ENCODE measurements around the gene NPEPL1. TPM values are rescaled to one million over a fixed set of nuclear protein-coding genes. Genes with fewer than 3 reads are reported as not detected.

The NPEPL1 gene
- total and polyA plus RNA-seq, 2 experiments from 2014 or later = 37.5 to 49.8 TPM

DNA sequence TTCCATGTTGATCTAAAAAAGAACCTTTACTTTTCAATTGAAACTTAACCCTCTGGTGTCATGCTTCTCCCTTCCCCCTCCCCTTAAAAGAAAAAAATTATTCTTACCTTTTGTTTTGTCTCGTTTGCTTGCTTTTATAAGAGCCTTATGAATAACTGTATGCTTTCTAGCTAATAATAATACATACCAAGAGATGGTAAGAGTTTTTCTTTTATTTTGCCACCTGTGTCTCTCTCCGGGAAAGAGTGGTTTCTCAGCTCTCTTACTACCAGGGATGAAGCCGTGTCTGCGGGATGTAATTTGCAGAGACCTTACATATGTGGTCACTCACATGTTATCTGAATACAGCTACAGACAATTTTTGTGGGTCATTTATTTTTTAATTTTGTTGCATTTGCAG, 33.8 kb upstream of the NPEPL1 start:
- Histone ChIP-seq H2AFZ (no peak overlapping the region), H3K27ac (no peak overlapping the region), H4K20me1 (ENCODE audit: insufficient read depth) (no peaks in the 10 kb centered on the region; the same call in 1 of the 2 replicates), H3K27me3 (replicated peaks; ENCODE audit: insufficient read depth) (no peaks in the 10 kb centered on the region), H3K4me1 (ENCODE audit: insufficient read depth) (peaks cover 50% of the 10 kb centered on the region), H3K4me2 (ENCODE audit: unreplicated experiment) (peak overlapping the region; percentile 97), H3K36me3 (ENCODE audit: low read depth) (peaks cover 12% of the 10 kb centered on the region), H3F3A (ENCODE audit: insufficient read depth) (no peaks in the 10 kb centered on the region), H3K9me2 (ENCODE audit: insufficient read depth) (no peaks in the 10 kb centered on the region), H3K9ac (no peak overlapping the region), H3K4me3 (no peak overlapping the region), H3K9me3 (ENCODE audit: low read depth) (no peaks in the 10 kb centered on the region), H3K79me2 (ENCODE audit: insufficient read depth) (peaks cover 100% of the 10 kb centered on the region)
- 80 to 87% methylated on average over 4 of the region's 4 CpGs for WGBS, 2 experiments (ENCODE audit: low coverage in 1 of 2, low lambda C conversion rate in 2 of 2, missing lambda C conversion rate in 2 of 2)
- in situ Hi-C loops (cut with MboI) = loop anchor here (10.0 kb wide), 1 partner anchor 414 kb away; no protein-coding TSS in a partner anchor
- TF ChIP-seq EZH2 (IDR thresholded peaks at IDR 0.05; ENCODE audit: insufficient read depth, poor library complexity, severe bottlenecking) = no peak
- no peak for TF ChIP-seq EZH2phosphoT487 (IDR thresholded peaks at IDR 0.05; ENCODE audit: insufficient read depth, low read depth)
- no peak for DNase-seq

DNA sequence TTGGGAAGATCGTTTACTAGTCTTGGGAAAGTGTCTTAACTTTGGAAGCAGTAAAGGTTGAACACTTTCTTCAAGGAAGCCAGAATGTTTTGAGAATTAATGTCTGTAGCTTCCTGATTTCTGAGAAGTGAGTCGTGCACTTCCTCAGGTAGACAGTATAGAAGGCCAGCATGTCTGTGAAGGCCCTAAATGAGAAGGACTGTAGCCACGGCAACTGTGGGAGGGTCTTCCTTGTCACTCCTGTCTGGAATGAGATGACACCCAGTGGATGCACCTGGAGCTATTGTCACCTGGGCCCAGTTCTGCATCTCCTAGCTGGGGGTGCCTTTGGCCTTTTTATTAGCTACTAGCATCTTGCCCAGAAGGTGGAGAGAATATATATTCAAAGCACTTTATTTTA, 32.8 kb upstream of the NPEPL1 start:
- H3K79me2 ChIP-seq (ENCODE audit: insufficient read depth) = peaks cover 100% of the 10 kb centered on the region
- TF ChIP-seq EZH2 (IDR thresholded peaks at IDR 0.05; ENCODE audit: insufficient read depth, poor library complexity, severe bottlenecking) (no peak), EZH2phosphoT487 (IDR thresholded peaks at IDR 0.05; ENCODE audit: insufficient read depth, low read depth) (no peak)
- H3K4me2 ChIP-seq (ENCODE audit: unreplicated experiment) = no peak overlapping the region
- no peak overlapping the region for H2AFZ ChIP-seq
- 59 to 66% methylated on average over 3 of the region's 3 CpGs for WGBS, 2 experiments (ENCODE audit: low coverage in 1 of 2, low lambda C conversion rate in 2 of 2, missing lambda C conversion rate in 2 of 2)
- H3F3A ChIP-seq (ENCODE audit: insufficient read depth) = no peaks in the 10 kb centered on the region
- DNase-seq = no peak
- no peak overlapping the region for H3K4me3 ChIP-seq
- no peaks in the 10 kb centered on the region for H3K27me3 ChIP-seq (replicated peaks; ENCODE audit: insufficient read depth)
- no peaks in the 10 kb centered on the region for H3K9me2 ChIP-seq (ENCODE audit: insufficient read depth)
- H3K27ac ChIP-seq = no peak overlapping the region
- H3K9me3 ChIP-seq (ENCODE audit: low read depth) = no peaks in the 10 kb centered on the region
- no peaks in the 10 kb centered on the region; the same call in 1 of the 2 replicates for H4K20me1 ChIP-seq (ENCODE audit: insufficient read depth)
- peaks cover 39% of the 10 kb centered on the region for H3K4me1 ChIP-seq (ENCODE audit: insufficient read depth)
- no peak overlapping the region for H3K9ac ChIP-seq
- in situ Hi-C loops (cut with MboI) = loop anchor here (10.0 kb wide), 1 partner anchor 415 kb away; no protein-coding TSS in a partner anchor
- H3K36me3 ChIP-seq (ENCODE audit: low read depth) = peaks cover 23% of the 10 kb centered on the region

DNA sequence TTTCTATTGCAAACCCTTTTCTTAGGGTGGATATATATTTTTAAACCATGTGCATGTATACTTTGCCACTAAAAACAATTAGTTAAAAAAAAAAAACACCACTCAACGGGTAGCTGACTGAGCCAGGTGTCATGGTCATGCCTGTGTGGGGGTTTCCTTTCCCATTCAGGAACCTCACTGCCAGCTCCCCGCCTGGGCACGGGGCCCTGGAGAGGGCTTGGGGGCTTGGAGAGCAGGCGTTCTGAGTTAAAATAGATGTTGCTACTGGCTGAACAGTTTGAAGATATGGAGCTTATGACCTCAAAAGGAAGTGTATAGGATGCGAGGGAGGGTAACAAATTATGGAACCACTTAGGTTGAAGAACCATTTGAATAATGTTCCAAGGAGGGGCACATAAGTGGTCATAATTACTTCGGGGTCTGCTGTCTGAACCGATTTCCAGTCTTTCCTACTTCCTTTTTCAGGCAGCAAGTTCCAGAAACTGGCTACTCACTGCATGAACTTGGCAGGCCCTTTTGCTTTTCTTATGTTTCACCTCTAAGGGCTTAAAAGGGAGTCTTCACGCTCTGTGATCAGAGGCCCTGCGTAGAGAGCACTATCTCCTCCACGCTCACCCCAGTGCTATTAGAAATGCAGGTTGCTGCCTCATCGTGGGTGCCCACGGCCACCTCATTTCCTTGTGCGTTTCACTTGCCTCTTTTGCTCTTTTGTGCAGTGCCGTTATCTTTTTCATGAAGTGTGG, 31.6 kb upstream of the NPEPL1 start:
- H3K9me3 ChIP-seq (ENCODE audit: low read depth) = no peaks in the 10 kb centered on the region
- H3K9me2 ChIP-seq (ENCODE audit: insufficient read depth) = no peaks in the 10 kb centered on the region
- no peak overlapping the region for H2AFZ ChIP-seq
- no peaks in the 10 kb centered on the region for H3F3A ChIP-seq (ENCODE audit: insufficient read depth)
- H3K36me3 ChIP-seq (ENCODE audit: low read depth) = peaks cover 28% of the 10 kb centered on the region
- no peak overlapping the region for H3K4me2 ChIP-seq (ENCODE audit: unreplicated experiment)
- 85% methylated on average over 14 of the region's 14 CpGs for WGBS, 2 experiments (ENCODE audit: low coverage in 1 of 2, low lambda C conversion rate in 2 of 2, missing lambda C conversion rate in 2 of 2)
- H3K9ac ChIP-seq = no peak overlapping the region
- H3K79me2 ChIP-seq (ENCODE audit: insufficient read depth) = peaks cover 100% of the 10 kb centered on the region
- H3K4me3 ChIP-seq = no peak overlapping the region
- in situ Hi-C loops (cut with MboI) = no loop called here
- no peaks in the 10 kb centered on the region for H3K27me3 ChIP-seq (replicated peaks; ENCODE audit: insufficient read depth)
- no peak overlapping the region for H3K27ac ChIP-seq
- no peak for DNase-seq
- H3K4me1 ChIP-seq (ENCODE audit: insufficient read depth) = peaks cover 27% of the 10 kb centered on the region
- TF ChIP-seq EZH2phosphoT487 (IDR thresholded peaks at IDR 0.05; ENCODE audit: insufficient read depth, low read depth) = no peak
- TF ChIP-seq EZH2 (IDR thresholded peaks at IDR 0.05; ENCODE audit: insufficient read depth, poor library complexity, severe bottlenecking) = no peak
- no peaks in the 10 kb centered on the region; the same call in 1 of the 2 replicates for H4K20me1 ChIP-seq (ENCODE audit: insufficient read depth)

DNA sequence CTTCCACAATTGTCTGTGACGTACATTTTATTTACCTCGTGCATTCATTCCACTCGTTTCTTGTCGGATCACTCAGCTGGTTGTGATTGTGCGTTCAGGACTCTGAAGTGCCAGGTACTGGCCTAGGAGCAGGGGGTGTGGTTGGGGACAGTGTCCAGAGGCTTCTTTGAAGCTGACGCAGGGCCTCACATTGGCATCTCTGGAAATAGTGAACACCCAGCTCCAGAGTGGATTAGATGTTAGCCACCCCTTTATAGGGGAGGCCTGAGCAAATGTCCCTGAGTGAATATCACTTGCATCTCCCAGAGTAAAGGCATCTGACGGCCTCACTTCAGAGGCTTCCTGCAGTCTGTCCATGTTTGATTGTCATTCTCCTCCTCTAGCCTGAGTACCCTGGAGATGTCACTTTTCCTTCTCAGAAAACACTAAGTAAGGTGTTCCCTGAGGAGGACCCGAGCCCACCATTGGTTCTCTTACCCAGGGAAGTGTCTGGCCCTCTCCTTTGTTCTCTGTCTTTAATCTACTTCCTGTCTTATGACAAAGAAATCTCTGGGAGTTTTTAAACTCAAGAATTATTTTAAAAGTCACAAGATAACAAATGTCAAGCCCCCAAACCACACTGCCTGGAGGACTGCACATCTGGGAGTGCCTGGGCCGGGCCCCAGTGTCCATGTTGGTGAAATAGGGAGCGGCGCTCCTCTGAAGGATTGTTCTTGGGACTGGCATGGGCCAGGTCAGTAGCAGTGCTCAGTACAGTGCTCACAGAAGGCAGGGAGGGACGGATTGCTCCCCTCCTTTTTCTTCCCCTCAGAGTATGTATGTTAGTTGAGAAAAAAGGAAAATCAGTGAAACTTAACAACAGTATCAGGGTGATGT, 30.8 kb upstream of the NPEPL1 start:
- H4K20me1 ChIP-seq (ENCODE audit: insufficient read depth) = no peaks in the 10 kb centered on the region; the same call in 1 of the 2 replicates
- H3K9me2 ChIP-seq (ENCODE audit: insufficient read depth) = no peaks in the 10 kb centered on the region
- peaks cover 19% of the 10 kb centered on the region for H3K4me1 ChIP-seq (ENCODE audit: insufficient read depth)
- H3F3A ChIP-seq (ENCODE audit: insufficient read depth) = no peaks in the 10 kb centered on the region
- H3K9me3 ChIP-seq (ENCODE audit: low read depth) = no peaks in the 10 kb centered on the region
- no peak overlapping the region for H3K4me2 ChIP-seq (ENCODE audit: unreplicated experiment)
- H3K27ac ChIP-seq = no peak overlapping the region
- in situ Hi-C loops (cut with MboI) = no loop called here
- H3K79me2 ChIP-seq (ENCODE audit: insufficient read depth) = peaks cover 100% of the 10 kb centered on the region
- TF ChIP-seq EZH2 (IDR thresholded peaks at IDR 0.05; ENCODE audit: insufficient read depth, poor library complexity, severe bottlenecking) (no peak), EZH2phosphoT487 (IDR thresholded peaks at IDR 0.05; ENCODE audit: insufficient read depth, low read depth) (no peak)
- H3K9ac ChIP-seq = no peak overlapping the region
- no peaks in the 10 kb centered on the region for H3K27me3 ChIP-seq (replicated peaks; ENCODE audit: insufficient read depth)
- no peak overlapping the region for H3K4me3 ChIP-seq
- WGBS, 2 experiments (ENCODE audit: low coverage in 1 of 2, low lambda C conversion rate in 2 of 2, missing lambda C conversion rate in 2 of 2) = 80% methylated on average over 12 of the region's 12 CpGs
- no peak overlapping the region for H2AFZ ChIP-seq
- H3K36me3 ChIP-seq (ENCODE audit: low read depth) = peaks cover 33% of the 10 kb centered on the region
- DNase-seq = no peak
